ENCODE results near the gene RELL2.

Gene RELL2

GRCh38 chr5:141647242-141647641, 10.4 kb downstream of the RELL2 start:
- no peak overlapping the region for H3K27ac ChIP-seq
- H3K27me3 ChIP-seq (ENCODE audit: insufficient read depth, low read depth), result no peaks in the 10 kb centered on the region
- H4K20me1 ChIP-seq (ENCODE audit: insufficient read depth), result no peaks in the 10 kb centered on the region
- no peaks in the 10 kb centered on the region for H3K36me3 ChIP-seq (ENCODE audit: insufficient read depth)
- no peaks in the 10 kb centered on the region for H3K79me2 ChIP-seq (ENCODE audit: insufficient read depth, low read depth)
- no peak overlapping the region for H3K4me3 ChIP-seq (IDR thresholded peaks at IDR 0.05; ENCODE audit: insufficient read depth, low read depth, low read length)
- no peak overlapping the region for H3K4me2 ChIP-seq
- H2AFZ ChIP-seq (ENCODE audit: low read depth), result no peak overlapping the region
- TF ChIP-seq CTCF (conservative IDR thresholded peaks at IDR 0.05; ENCODE audit: low read depth, low read length), result no peak
- H3K9ac ChIP-seq, result no peak overlapping the region
- peaks cover 7% of the 10 kb centered on the region for H3K4me1 ChIP-seq (ENCODE audit: low read depth, poor library complexity, severe bottlenecking)

- Histone ChIP-seq H3K27me3 (ENCODE audit: insufficient read depth, low read depth) (no peaks in the 10 kb centered on the region), H3K9ac (no peak overlapping the region), H2AFZ (ENCODE audit: low read depth) (no peak overlapping the region), H3K4me2 (no peak overlapping the region), H3K27ac (no peak overlapping the region), H3K4me1 (ENCODE audit: low read depth, poor library complexity, severe bottlenecking) (peaks cover 4% of the 10 kb centered on the region), H3K79me2 (ENCODE audit: insufficient read depth, low read depth) (no peaks in the 10 kb centered on the region), H3K36me3 (ENCODE audit: insufficient read depth) (no peaks in the 10 kb centered on the region), H4K20me1 (ENCODE audit: insufficient read depth) (no peaks in the 10 kb centered on the region), H3K4me3 (IDR thresholded peaks at IDR 0.05; ENCODE audit: insufficient read depth, low read depth, low read length) (no peak overlapping the region)
- no peak for TF ChIP-seq CTCF (conservative IDR thresholded peaks at IDR 0.05; ENCODE audit: low read depth, low read length)
Measured at GRCh38 chr5:141647851-141648250, 11.1 kb downstream of the RELL2 start.

- H3K4me3 ChIP-seq (IDR thresholded peaks at IDR 0.05; ENCODE audit: insufficient read depth, low read depth, low read length), result no peak overlapping the region
- no peaks in the 10 kb centered on the region for H3K27me3 ChIP-seq (ENCODE audit: insufficient read depth, low read depth)
- H3K36me3 ChIP-seq (ENCODE audit: insufficient read depth), result no peaks in the 10 kb centered on the region
- no peak overlapping the region for H3K4me2 ChIP-seq
- no peak overlapping the region for H3K27ac ChIP-seq
- H3K79me2 ChIP-seq (ENCODE audit: insufficient read depth, low read depth), result no peaks in the 10 kb centered on the region
- H2AFZ ChIP-seq (ENCODE audit: low read depth), result no peak overlapping the region
- no peaks in the 10 kb centered on the region for H4K20me1 ChIP-seq (ENCODE audit: insufficient read depth)
- no peak overlapping the region for H3K9ac ChIP-seq
- peaks cover 4% of the 10 kb centered on the region for H3K4me1 ChIP-seq (ENCODE audit: low read depth, poor library complexity, severe bottlenecking)
- TF ChIP-seq CTCF (conservative IDR thresholded peaks at IDR 0.05; ENCODE audit: low read depth, low read length), result no peak
Measured at GRCh38 chr5:141649056-141649688, 12.4 kb downstream of the RELL2 start.

GRCh38 chr5:141649972-141650371, 13.2 kb downstream of the RELL2 start:
- no peak overlapping the region for H3K4me3 ChIP-seq (IDR thresholded peaks at IDR 0.05; ENCODE audit: insufficient read depth, low read depth, low read length)
- no peaks in the 10 kb centered on the region for H3K27me3 ChIP-seq (ENCODE audit: insufficient read depth, low read depth)
- no peak for TF ChIP-seq CTCF (conservative IDR thresholded peaks at IDR 0.05; ENCODE audit: low read depth, low read length)
- peaks cover 4% of the 10 kb centered on the region for H3K4me1 ChIP-seq (ENCODE audit: low read depth, poor library complexity, severe bottlenecking)
- no peaks in the 10 kb centered on the region for H3K36me3 ChIP-seq (ENCODE audit: insufficient read depth)
- H3K27ac ChIP-seq, result no peak overlapping the region
- H3K79me2 ChIP-seq (ENCODE audit: insufficient read depth, low read depth), result no peaks in the 10 kb centered on the region
- no peak overlapping the region for H3K4me2 ChIP-seq
- H2AFZ ChIP-seq (ENCODE audit: low read depth), result no peak overlapping the region
- no peak overlapping the region for H3K9ac ChIP-seq
- H4K20me1 ChIP-seq (ENCODE audit: insufficient read depth), result no peaks in the 10 kb centered on the region

All from KMS-11 (cell line).